HepG2 (cell line): ENCODE measurements around the gene SIX5. TPM values are rescaled to one million over a fixed set of nuclear protein-coding genes. Genes with fewer than 3 reads are reported as not detected.

ENCODE experiments used
- CCDC6 ChIP-seq: sonication (generic); formaldehyde crosslinking; IDR thresholded peaks from 2 replicates; pipeline ENCODE4 v1.8.1; 2022; ENCODE audit warnings: mild to moderate bottlenecking, missing genetic modification reagents, moderate library complexity
- ERF ChIP-seq: IDR thresholded peaks from 2 replicates; pipeline ENCODE4 v1.6.1; 2018; ENCODE audit warnings: missing biosample characterization, missing genetic modification reagents
- FOXM1 ChIP-seq: sonication (generic); formaldehyde crosslinking; IDR thresholded peaks from 2 replicates; pipeline ENCODE4 v1.5.0; 2020; ENCODE audit warnings: missing genetic modification reagents
- HCFC1 ChIP-seq: fragments of 150-350 bp; IDR thresholded peaks from 2 replicates; pipeline ENCODE4 v1.6.1; 2014; ENCODE audit warnings: low read depth, low read length
- HMGXB4 ChIP-seq, 2 experiments: sonication (generic) in 1 of 2; formaldehyde crosslinking in 1 of 2; IDR thresholded peaks; 2 replicates each; pipeline versions ENCODE4 v1.4.0 to v1.6.1; 2018 to 2020; ENCODE audit warnings: missing genetic modification reagents in 2 of 2, borderline replicate concordance in 1 of 2, low read depth in 1 of 2, mild to moderate bottlenecking in 1 of 2, missing biosample characterization in 1 of 2
- IKZF5 ChIP-seq: IDR thresholded peaks from 2 replicates; pipeline ENCODE4 v1.6.1; 2018; ENCODE audit warnings: missing genetic modification reagents, mild to moderate bottlenecking, missing compliant biosample characterization
- MAX ChIP-seq: IDR thresholded peaks from 2 replicates; pipeline ENCODE4 v1.6.1; 2012; ENCODE audit warnings: inconsistent platforms
- MED13 ChIP-seq: sonication (generic); formaldehyde crosslinking; IDR thresholded peaks from 2 replicates; pipeline ENCODE4 v1.5.0; 2020; ENCODE audit warnings: missing genetic modification reagents
- MZF1 ChIP-seq: sonication (generic); formaldehyde crosslinking; IDR thresholded peaks from 2 replicates; pipeline ENCODE4 v1.8.1; 2023; ENCODE audit warnings: mild to moderate bottlenecking, missing genetic modification reagents, borderline replicate concordance
- SAFB2 ChIP-seq: sonication (generic); formaldehyde crosslinking; IDR thresholded peaks from 2 replicates; pipeline ENCODE4 v1.5.1; 2020; ENCODE audit warnings: missing genetic modification reagents, low read depth, mild to moderate bottlenecking, borderline replicate concordance
- SIN3A ChIP-seq: IDR thresholded peaks from 2 replicates; pipeline ENCODE4 v1.6.1; 2011; ENCODE audit warnings: low read depth, mild to moderate bottlenecking, control low read depth, low read length, borderline replicate concordance
- TRIM22 ChIP-seq: fragments of 450-650 bp; IDR thresholded peaks from 2 replicates; pipeline ENCODE4 v1.6.1; 2017
- ZBTB49 ChIP-seq: sonication (generic); formaldehyde crosslinking; IDR thresholded peaks from 2 replicates; pipeline ENCODE4 v1.4.0; 2020; ENCODE audit warnings: missing genetic modification reagents, borderline replicate concordance
- ZNF672 ChIP-seq: sonication (generic); formaldehyde crosslinking; IDR thresholded peaks from 2 replicates; pipeline ENCODE4 v1.8.1; 2022; ENCODE audit warnings: missing genetic modification reagents
- ZNF761 ChIP-seq: sonication (generic); formaldehyde crosslinking; conservative IDR thresholded peaks from 2 replicates; pipeline ENCODE4 v1.4.0; 2020; ENCODE audit warnings: mild to moderate bottlenecking, missing genetic modification reagents
- polyA plus RNA-seq, 8 experiments: library from polyadenylated mRNA; depleted of rRNA in 3 of 8; stranded (reverse) in 7 of 8; unstranded in 1 of 8; fragments of >200 nt; fragmentation: Illumina TruSeq in 4 of 8; extraction: Trizol in 4 of 8; gene quantifications; 2 replicates each; pipeline versions ENCODE4 v1.2.1 to v1.2.3, GENCODE V29; 2011 to 2016; ENCODE audit warnings: low read depth in 4 of 8, missing spikeins in 1 of 8, mixed read lengths in 1 of 8; ENCODE audit not compliant: insufficient read depth in 1 of 8
- total RNA-seq, 5 experiments: library from RNA; depleted of rRNA; stranded (reverse); fragments of >200 nt; fragmentation: Illumina TruSeq; extraction: Trizol; gene quantifications; 2 replicates each; pipeline ENCODE4 v1.2.3, GENCODE V29; 2016; ENCODE audit warnings: low read depth in 1 of 5

SIX5 gene
- total and polyA plus RNA-seq, 2 of the 13 experiments (the other 11 are each of a cell fraction or from before 2014, with no cell fraction given): 7.7 to 10.5 TPM

- TF ChIP-seq TRIM22 (no peak), CCDC6 (CRISPR knock-in tag) (no peak), ERF (CRISPR knock-in tag) (no peak; the same call in 1 of the 2 replicates), MZF1 (no peak), MAX (peak; percentile 16; the same call in 1 of the 2 replicates), MED13 (no peak), SAFB2 (0 out of 2 replicates have a peak, but pooled peaks have one; percentile 32), ZBTB49 (CRISPR knock-in tag) (no peak), HCFC1 (peak; percentile 48; the same call in 1 of the 2 replicates), IKZF5 (CRISPR knock-in tag) (peak; percentile 33; the same call in 1 of the 2 replicates), FOXM1 (CRISPR knock-in tag) (no peak), ZNF672 (no peak), HMGXB4 (CRISPR knock-in tag; IDR thresholded peaks at IDR 0.05; ENCODE audit: borderline replicate concordance in 1 of 2, low read depth in 1 of 2) (0 out of 4 replicates have a peak, but pooled peaks have one; percentile 22 to 32), SIN3A (0 out of 2 replicates have a peak, but pooled peaks have one; percentile 17), ZNF761 (0 out of 2 replicates have a peak, but pooled peaks have one; percentile 29)
Observed at GRCh38 chr19:45792470-45793177, 23.6 kb upstream of the SIX5 start, which contains the start of gene DMWD (continued).
